ENCODE measurements around the gene CTSW. TPM values are rescaled to one million over a fixed set of nuclear protein-coding genes. Genes with fewer than 3 reads are reported as not detected.
A peak's percentile ranks its signal among the peaks of the same experiment; 100 is the strongest.

Gene CTSW
- total RNA-seq, 1 donor = 0.43 TPM

GRCh38 chr11:65921876-65922275, 42.2 kb downstream of the CTSW start:
- TF ChIP-seq CTCF (IDR thresholded peaks at IDR 0.05; ENCODE audit: insufficient read depth, low read depth, low read length) = no peak
- no peak for DNase-seq (ENCODE audit: low read depth)
- no peak overlapping the region for H3K4me3 ChIP-seq (ENCODE audit: low read depth, low read length)

GRCh38 chr11:65922565-65922964, 42.9 kb downstream of the CTSW start:
- no peak overlapping the region for H3K4me3 ChIP-seq (ENCODE audit: low read depth, low read length)
- DNase-seq (ENCODE audit: low read depth) = no peak
- no peak for TF ChIP-seq CTCF (IDR thresholded peaks at IDR 0.05; ENCODE audit: insufficient read depth, low read depth, low read length)

- no peak for TF ChIP-seq CTCF (IDR thresholded peaks at IDR 0.05; ENCODE audit: insufficient read depth, low read depth, low read length)
- no peak for DNase-seq (ENCODE audit: low read depth)
- no peak overlapping the region for H3K4me3 ChIP-seq (ENCODE audit: low read depth, low read length)
Measured at GRCh38 chr11:65925397-65925796, 45.8 kb downstream of the CTSW start.

GRCh38 chr11:65927904-65928397, 48.3 kb downstream of the CTSW start:
- DNase-seq (ENCODE audit: low read depth) = peak; percentile 47
- TF ChIP-seq CTCF (IDR thresholded peaks at IDR 0.05; ENCODE audit: insufficient read depth, low read depth, low read length) = no peak
- H3K4me3 ChIP-seq (ENCODE audit: low read depth, low read length) = no peak overlapping the region

GRCh38 chr11:65928667-65929066, 49.0 kb downstream of the CTSW start:
- TF ChIP-seq CTCF (IDR thresholded peaks at IDR 0.05; ENCODE audit: insufficient read depth, low read depth, low read length) = no peak
- DNase-seq (ENCODE audit: low read depth) = no peak
- H3K4me3 ChIP-seq (ENCODE audit: low read depth, low read length) = no peak overlapping the region

- TF ChIP-seq CTCF (IDR thresholded peaks at IDR 0.05; ENCODE audit: insufficient read depth, low read depth, low read length) = no peak
- H3K4me3 ChIP-seq (ENCODE audit: low read depth, low read length) = no peak overlapping the region
- DNase-seq (ENCODE audit: low read depth) = no peak
Measured at GRCh38 chr11:65931773-65932557, 52.3 kb downstream of the CTSW start.

- DNase-seq (ENCODE audit: low read depth) = peak; percentile 32
- no peak for TF ChIP-seq CTCF (IDR thresholded peaks at IDR 0.05; ENCODE audit: insufficient read depth, low read depth, low read length)
- H3K4me3 ChIP-seq (ENCODE audit: low read depth, low read length) = no peak overlapping the region
Measured at GRCh38 chr11:65932558-65932919, 52.9 kb downstream of the CTSW start.

Data from fibroblast of villous mesenchyme (primary cell).